IPS-15b (cell line): ENCODE measurements around the gene PCK2.

Experiments used
- H3K27me3 ChIP-seq: one replicate; pipeline ENCODE4 v1.6.1; 2013; ENCODE audit warnings: low read length; ENCODE audit not compliant: control insufficient read depth, insufficient read depth
- H3K36me3 ChIP-seq: one replicate; pipeline ENCODE4 v1.6.1; 2013; ENCODE audit warnings: low read length; ENCODE audit not compliant: control insufficient read depth, insufficient read depth
- H3K4me1 ChIP-seq: one replicate; pipeline ENCODE4 v1.6.1; 2013; ENCODE audit warnings: mild to moderate bottlenecking, low read length; ENCODE audit not compliant: control insufficient read depth, insufficient read depth
- H3K4me3 ChIP-seq: one replicate; pipeline ENCODE4 v1.5.1; 2013; ENCODE audit warnings: low read depth, low read length
- H3K9ac ChIP-seq: one replicate; pipeline ENCODE4 v1.6.1; 2013; ENCODE audit warnings: low read depth, mild to moderate bottlenecking, low read length
- H3K9me3 ChIP-seq: one replicate; pipeline ENCODE4 v1.6.1; 2013; ENCODE audit warnings: mild to moderate bottlenecking, low read length; ENCODE audit not compliant: control insufficient read depth, insufficient read depth

The PCK2 gene

GRCh38 chr14:24150567-24150966 lies 56.5 kb downstream of the PCK2 start:
- peaks cover 3% of the 10 kb centered on the region for H3K4me1 ChIP-seq
- no peak overlapping the region for H3K9ac ChIP-seq
- H3K36me3 ChIP-seq, result peaks cover 45% of the 10 kb centered on the region
- H3K9me3 ChIP-seq, result no peaks in the 10 kb centered on the region
- no peaks in the 10 kb centered on the region for H3K27me3 ChIP-seq
- no peak overlapping the region for H3K4me3 ChIP-seq

GRCh38 chr14:24150993-24151392 lies 56.9 kb downstream of the PCK2 start:
- Histone ChIP-seq H3K36me3 (peaks cover 50% of the 10 kb centered on the region), H3K27me3 (no peaks in the 10 kb centered on the region), H3K4me1 (peaks cover 3% of the 10 kb centered on the region), H3K4me3 (no peak overlapping the region), H3K9ac (no peak overlapping the region), H3K9me3 (no peaks in the 10 kb centered on the region)

- no peak overlapping the region for H3K9ac ChIP-seq
- H3K9me3 ChIP-seq, result no peaks in the 10 kb centered on the region
- no peaks in the 10 kb centered on the region for H3K27me3 ChIP-seq
- no peak overlapping the region for H3K4me3 ChIP-seq
- H3K4me1 ChIP-seq, result peaks cover 3% of the 10 kb centered on the region
- H3K36me3 ChIP-seq, result peaks cover 53% of the 10 kb centered on the region
Measured at GRCh38 chr14:24151404-24152080, 57.4 kb downstream of the PCK2 start.
